Occipital lobe (tissue), 2 donors: ENCODE measurements around the gene MIPEP. TPM values are rescaled to one million over a fixed set of nuclear protein-coding genes. Genes with fewer than 3 reads are reported as not detected.
"Not testable (repeated sequence)": the region's sequence is repeated elsewhere in the genome, so short reads cannot be mapped to it uniquely, and the experiment has no call there.

Source experiments
- DNase-seq: peaks from one replicate; lab custom pipeline; 2025; lab: John Stamatoyannopoulos, UW
- total RNA-seq: library from RNA; depleted of rRNA; stranded (reverse); fragments of >200 nt; gene quantifications from one replicate; pipeline ENCODE4 v1.2.3, GENCODE V29; 2014

Gene MIPEP
- 14.0 TPM for total RNA-seq

GRCh38 chr13:23888658-23889614 is at the start of gene MIPEP:
MIPEP (minus strand) TSS chr13:23889400; CDS start chr13:23889320, 80 bp downstream.
- peak; percentile 95 for DNase-seq

GRCh38 chr13:23934520-23934919 is 45.3 kb upstream of the MIPEP start:
- no peak for DNase-seq

GRCh38 chr13:23928985-23929384 is 39.8 kb upstream of the MIPEP start:
- DNase-seq = no peak

GRCh38 chr13:23923031-23923430 is 33.8 kb upstream of the MIPEP start:
- DNase-seq = no peak

- no peak for DNase-seq
Measured at GRCh38 chr13:23922005-23922932, 33.1 kb upstream of the MIPEP start.

- DNase-seq = no peak
Measured at GRCh38 chr13:23921451-23921888, 32.3 kb upstream of the MIPEP start.

- no peak for DNase-seq
Measured at GRCh38 chr13:23919006-23919405, 29.8 kb upstream of the MIPEP start.

- DNase-seq = no peak
Measured at GRCh38 chr13:23918208-23918607, 29.0 kb upstream of the MIPEP start.

GRCh38 chr13:23915308-23915707 is 26.1 kb upstream of the MIPEP start:
- DNase-seq = no peak

- no peak for DNase-seq
Measured at GRCh38 chr13:23912469-23912868, 23.3 kb upstream of the MIPEP start.

GRCh38 chr13:23909606-23910005 is 20.4 kb upstream of the MIPEP start:
- DNase-seq = no peak

GRCh38 chr13:23905766-23906165 is 16.6 kb upstream of the MIPEP start:
- DNase-seq = no peak

GRCh38 chr13:23903906-23904280 is 14.7 kb upstream of the MIPEP start:
- DNase-seq = no peak

GRCh38 chr13:23902975-23903905 is 14.0 kb upstream of the MIPEP start:
- DNase-seq = no peak

- DNase-seq = no peak
Measured at GRCh38 chr13:23901365-23901764, 12.2 kb upstream of the MIPEP start.

- DNase-seq = no peak
Measured at GRCh38 chr13:23899555-23899954, 10.4 kb upstream of the MIPEP start.

- no peak for DNase-seq
Measured at GRCh38 chr13:23898101-23898500, 8.9 kb upstream of the MIPEP start.

- DNase-seq = not testable (repeated sequence)
Measured at GRCh38 chr13:23897452-23897919, 8.3 kb upstream of the MIPEP start, which contains the start of gene C1QTNF9B. C1QTNF9B (minus strand) TSS chr13:23897502.

- DNase-seq = not testable (repeated sequence)
Measured at GRCh38 chr13:23894746-23895145, 5.5 kb upstream of the MIPEP start.

GRCh38 chr13:23893791-23894190 is 4.6 kb upstream of the MIPEP start:
- DNase-seq = not testable (repeated sequence)
